HEK293 (cell line): ENCODE results near the gene TPP2.

Source experiments
- ZNF174 ChIP-seq: fragments of 450-650 bp; formaldehyde crosslinking; IDR thresholded peaks from 2 replicates; pipeline ENCODE4 v1.5.0; 2017; ENCODE audit warnings: missing biosample characterization, mild to moderate bottlenecking, missing genetic modification characterization
- ZNF366 ChIP-seq: fragments of 450-650 bp; formaldehyde crosslinking; conservative IDR thresholded peaks from 2 replicates; pipeline ENCODE4 v1.5.1; 2016; ENCODE audit warnings: missing biosample characterization, missing genetic modification characterization
- ZNF48 ChIP-seq: fragments of 450-650 bp; formaldehyde crosslinking; IDR thresholded peaks from 2 replicates; pipeline ENCODE4 v1.5.1; 2016; ENCODE audit warnings: missing biosample characterization, missing genetic modification characterization
- ZNF76 ChIP-seq: fragments of 450-650 bp; formaldehyde crosslinking; IDR thresholded peaks from 2 replicates; pipeline ENCODE4; 2016; ENCODE audit warnings: low read depth, missing biosample characterization, missing genetic modification characterization, borderline replicate concordance
- TF ChIP-seq, protein P1 (sequence below): fragments of 450-650 bp; formaldehyde crosslinking; IDR thresholded peaks from 2 replicates; pipeline ENCODE4 v1.5.1; 2016; ENCODE audit warnings: missing biosample characterization, missing genetic modification characterization
- TF ChIP-seq, protein P2 (sequence below): fragments of 450-650 bp; formaldehyde crosslinking; IDR thresholded peaks from 2 replicates; pipeline ENCODE4 v1.5.1; 2016; ENCODE audit warnings: missing biosample characterization, missing genetic modification characterization
- TF ChIP-seq, protein P3 (sequence below): fragments of 450-650 bp; formaldehyde crosslinking; IDR thresholded peaks from 2 replicates; pipeline ENCODE4 v1.5.1; 2016; ENCODE audit warnings: missing biosample characterization, missing genetic modification characterization, borderline replicate concordance

DNA sequence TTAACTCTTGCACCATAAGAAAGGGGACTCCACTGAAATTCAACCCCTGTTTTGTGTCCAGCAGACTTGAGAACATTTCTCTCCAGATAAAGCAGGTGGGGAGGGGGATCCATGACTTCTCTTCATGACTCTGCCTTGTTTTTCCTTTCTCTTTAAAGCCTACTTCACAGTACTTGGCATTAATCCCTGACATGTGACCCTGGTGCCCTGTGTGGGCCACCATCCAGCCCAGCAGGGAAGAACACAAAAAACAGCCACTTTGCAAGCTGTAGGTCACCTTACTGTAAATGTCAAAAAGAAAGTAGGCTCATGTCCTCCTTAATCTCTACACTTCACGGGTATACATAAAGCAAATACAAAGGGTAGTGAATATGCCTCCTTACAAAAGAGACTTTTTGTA is 30.3 kb upstream of the TPP2 start:
- TF ChIP-seq, protein P1, sequence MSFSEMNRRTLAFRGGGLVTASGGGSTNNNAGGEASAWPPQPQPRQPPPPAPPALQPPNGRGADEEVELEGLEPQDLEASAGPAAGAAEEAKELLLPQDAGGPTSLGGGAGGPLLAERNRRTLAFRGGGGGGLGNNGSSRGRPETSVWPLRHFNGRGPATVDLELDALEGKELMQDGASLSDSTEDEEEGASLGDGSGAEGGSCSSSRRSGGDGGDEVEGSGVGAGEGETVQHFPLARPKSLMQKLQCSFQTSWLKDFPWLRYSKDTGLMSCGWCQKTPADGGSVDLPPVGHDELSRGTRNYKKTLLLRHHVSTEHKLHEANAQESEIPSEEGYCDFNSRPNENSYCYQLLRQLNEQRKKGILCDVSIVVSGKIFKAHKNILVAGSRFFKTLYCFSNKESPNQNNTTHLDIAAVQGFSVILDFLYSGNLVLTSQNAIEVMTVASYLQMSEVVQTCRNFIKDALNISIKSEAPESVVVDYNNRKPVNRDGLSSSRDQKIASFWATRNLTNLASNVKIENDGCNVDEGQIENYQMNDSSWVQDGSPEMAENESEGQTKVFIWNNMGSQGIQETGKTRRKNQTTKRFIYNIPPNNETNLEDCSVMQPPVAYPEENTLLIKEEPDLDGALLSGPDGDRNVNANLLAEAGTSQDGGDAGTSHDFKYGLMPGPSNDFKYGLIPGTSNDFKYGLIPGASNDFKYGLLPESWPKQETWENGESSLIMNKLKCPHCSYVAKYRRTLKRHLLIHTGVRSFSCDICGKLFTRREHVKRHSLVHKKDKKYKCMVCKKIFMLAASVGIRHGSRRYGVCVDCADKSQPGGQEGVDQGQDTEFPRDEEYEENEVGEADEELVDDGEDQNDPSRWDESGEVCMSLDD (tag by site-specific recombination): no peak
- no peak for TF ChIP-seq ZNF48 (tag by site-specific recombination)
- TF ChIP-seq, protein P2, sequence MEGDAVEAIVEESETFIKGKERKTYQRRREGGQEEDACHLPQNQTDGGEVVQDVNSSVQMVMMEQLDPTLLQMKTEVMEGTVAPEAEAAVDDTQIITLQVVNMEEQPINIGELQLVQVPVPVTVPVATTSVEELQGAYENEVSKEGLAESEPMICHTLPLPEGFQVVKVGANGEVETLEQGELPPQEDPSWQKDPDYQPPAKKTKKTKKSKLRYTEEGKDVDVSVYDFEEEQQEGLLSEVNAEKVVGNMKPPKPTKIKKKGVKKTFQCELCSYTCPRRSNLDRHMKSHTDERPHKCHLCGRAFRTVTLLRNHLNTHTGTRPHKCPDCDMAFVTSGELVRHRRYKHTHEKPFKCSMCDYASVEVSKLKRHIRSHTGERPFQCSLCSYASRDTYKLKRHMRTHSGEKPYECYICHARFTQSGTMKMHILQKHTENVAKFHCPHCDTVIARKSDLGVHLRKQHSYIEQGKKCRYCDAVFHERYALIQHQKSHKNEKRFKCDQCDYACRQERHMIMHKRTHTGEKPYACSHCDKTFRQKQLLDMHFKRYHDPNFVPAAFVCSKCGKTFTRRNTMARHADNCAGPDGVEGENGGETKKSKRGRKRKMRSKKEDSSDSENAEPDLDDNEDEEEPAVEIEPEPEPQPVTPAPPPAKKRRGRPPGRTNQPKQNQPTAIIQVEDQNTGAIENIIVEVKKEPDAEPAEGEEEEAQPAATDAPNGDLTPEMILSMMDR (tag by site-specific recombination): no peak
- no peak for TF ChIP-seq ZNF366 (tag by site-specific recombination)
- no peak for TF ChIP-seq ZNF76 (tag by site-specific recombination)
- no peak for TF ChIP-seq ZNF174
- TF ChIP-seq, protein P3, sequence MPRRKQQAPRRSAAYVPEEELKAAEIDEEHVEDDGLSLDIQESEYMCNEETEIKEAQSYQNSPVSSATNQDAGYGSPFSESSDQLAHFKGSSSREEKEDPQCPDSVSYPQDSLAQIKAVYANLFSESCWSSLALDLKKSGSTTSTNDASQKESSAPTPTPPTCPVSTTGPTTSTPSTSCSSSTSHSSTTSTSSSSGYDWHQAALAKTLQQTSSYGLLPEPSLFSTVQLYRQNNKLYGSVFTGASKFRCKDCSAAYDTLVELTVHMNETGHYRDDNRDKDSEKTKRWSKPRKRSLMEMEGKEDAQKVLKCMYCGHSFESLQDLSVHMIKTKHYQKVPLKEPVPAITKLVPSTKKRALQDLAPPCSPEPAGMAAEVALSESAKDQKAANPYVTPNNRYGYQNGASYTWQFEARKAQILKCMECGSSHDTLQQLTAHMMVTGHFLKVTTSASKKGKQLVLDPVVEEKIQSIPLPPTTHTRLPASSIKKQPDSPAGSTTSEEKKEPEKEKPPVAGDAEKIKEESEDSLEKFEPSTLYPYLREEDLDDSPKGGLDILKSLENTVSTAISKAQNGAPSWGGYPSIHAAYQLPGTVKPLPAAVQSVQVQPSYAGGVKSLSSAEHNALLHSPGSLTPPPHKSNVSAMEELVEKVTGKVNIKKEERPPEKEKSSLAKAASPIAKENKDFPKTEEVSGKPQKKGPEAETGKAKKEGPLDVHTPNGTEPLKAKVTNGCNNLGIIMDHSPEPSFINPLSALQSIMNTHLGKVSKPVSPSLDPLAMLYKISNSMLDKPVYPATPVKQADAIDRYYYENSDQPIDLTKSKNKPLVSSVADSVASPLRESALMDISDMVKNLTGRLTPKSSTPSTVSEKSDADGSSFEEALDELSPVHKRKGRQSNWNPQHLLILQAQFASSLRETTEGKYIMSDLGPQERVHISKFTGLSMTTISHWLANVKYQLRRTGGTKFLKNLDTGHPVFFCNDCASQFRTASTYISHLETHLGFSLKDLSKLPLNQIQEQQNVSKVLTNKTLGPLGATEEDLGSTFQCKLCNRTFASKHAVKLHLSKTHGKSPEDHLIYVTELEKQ (tag by site-specific recombination): no peak
